ENCODE results near the gene PIAS3.
"Not testable (repeated sequence)": the region's sequence is repeated elsewhere in the genome, so short reads cannot be mapped to it uniquely, and the experiment has no call there.

PIAS3 gene

GRCh38 chr1:145871994-145872924 is 13.4 kb upstream of the PIAS3 start:
- DNase-seq: no peak

GRCh38 chr1:145868232-145868631 is 9.4 kb upstream of the PIAS3 start:
- no peak for DNase-seq

- DNase-seq: no peak
These were observed 4.6 kb upstream of the PIAS3 start for GRCh38 chr1:145863282-145864018.

GRCh38 chr1:145859491-145860023 is 676 bp upstream of the PIAS3 start:
- peak; percentile 67 for DNase-seq

- DNase-seq: no peak
These were observed 512 bp downstream of the PIAS3 start for GRCh38 chr1:145858238-145858900.

- DNase-seq: no peak
These were observed 1.7 kb downstream of the PIAS3 start for GRCh38 chr1:145857170-145857569.

GRCh38 chr1:145855426-145855948 is 3.4 kb downstream of the PIAS3 start:
- no peak for DNase-seq

- no peak for DNase-seq
These were observed 9.3 kb downstream of the PIAS3 start for GRCh38 chr1:145849356-145850160.

GRCh38 chr1:145847827-145848226 is 11.1 kb downstream of the PIAS3 start:
- no peak for DNase-seq

- DNase-seq: peak; percentile 8
These were observed 12.7 kb downstream of the PIAS3 start for GRCh38 chr1:145846201-145846612.

GRCh38 chr1:145845514-145846161 is 13.2 kb downstream of the PIAS3 start, which contains the start of gene NUDT17:
NUDT17 (plus strand) TSS chr1:145845630; CDS start chr1:145845641, 11 bp downstream.
- DNase-seq: peak; percentile 44

GRCh38 chr1:145845144-145845513 is 13.8 kb downstream of the PIAS3 start:
- DNase-seq: peak; percentile 24

- DNase-seq: no peak
These were observed 15.8 kb downstream of the PIAS3 start for GRCh38 chr1:145843031-145843430.

GRCh38 chr1:145837656-145838055 is 21.2 kb downstream of the PIAS3 start:
- no peak for DNase-seq

- DNase-seq: not testable (repeated sequence)
These were observed 28.1 kb downstream of the PIAS3 start for GRCh38 chr1:145830810-145831209.

- DNase-seq: no peak
These were observed 30.4 kb downstream of the PIAS3 start for GRCh38 chr1:145828367-145829026.

- no peak for DNase-seq
These were observed 30.9 kb downstream of the PIAS3 start for GRCh38 chr1:145827966-145828365.

- DNase-seq: no peak
These were observed 32.9 kb downstream of the PIAS3 start for GRCh38 chr1:145826030-145826429.

- no peak for DNase-seq
These were observed 34.4 kb downstream of the PIAS3 start for GRCh38 chr1:145824499-145824842.

- DNase-seq: peak; percentile 90
These were observed 35.0 kb downstream of the PIAS3 start, which contains the start of the genes POLR3C and RNF115 for GRCh38 chr1:145823565-145824498. POLR3C (plus strand) TSS chr1:145824200; CDS start chr1:145825777, 1,577 bp downstream. RNF115 (minus strand) TSS chr1:145824095; CDS start chr1:145823873, 222 bp downstream.

All from GDM1 (cell line).